AG10803 (cell line): ENCODE measurements around the gene CHRNA3.
"Not testable (repeated sequence)": the region's sequence is repeated elsewhere in the genome, so short reads cannot be mapped to it uniquely, and the experiment has no call there.

Experiments
- DNase-seq: peaks from one replicate; pipeline ENCODE4 v3.0.0; 2010; ENCODE audit warnings: low read depth
- H3K4me3 ChIP-seq: 2 replicates; pipeline ENCODE4 v1.5.1; 2011; ENCODE audit warnings: mild to moderate bottlenecking, low read length, control low read depth
- TF ChIP-seq, protein P1 (sequence below): conservative IDR thresholded peaks from 2 replicates; pipeline ENCODE4 v1.5.1; 2011; ENCODE audit warnings: mild to moderate bottlenecking, low read length, control low read depth, inconsistent platforms

CHRNA3 gene

GRCh38 chr15:78563092-78563491 lies 57.7 kb downstream of the CHRNA3 start:
- TF ChIP-seq, protein P1, sequence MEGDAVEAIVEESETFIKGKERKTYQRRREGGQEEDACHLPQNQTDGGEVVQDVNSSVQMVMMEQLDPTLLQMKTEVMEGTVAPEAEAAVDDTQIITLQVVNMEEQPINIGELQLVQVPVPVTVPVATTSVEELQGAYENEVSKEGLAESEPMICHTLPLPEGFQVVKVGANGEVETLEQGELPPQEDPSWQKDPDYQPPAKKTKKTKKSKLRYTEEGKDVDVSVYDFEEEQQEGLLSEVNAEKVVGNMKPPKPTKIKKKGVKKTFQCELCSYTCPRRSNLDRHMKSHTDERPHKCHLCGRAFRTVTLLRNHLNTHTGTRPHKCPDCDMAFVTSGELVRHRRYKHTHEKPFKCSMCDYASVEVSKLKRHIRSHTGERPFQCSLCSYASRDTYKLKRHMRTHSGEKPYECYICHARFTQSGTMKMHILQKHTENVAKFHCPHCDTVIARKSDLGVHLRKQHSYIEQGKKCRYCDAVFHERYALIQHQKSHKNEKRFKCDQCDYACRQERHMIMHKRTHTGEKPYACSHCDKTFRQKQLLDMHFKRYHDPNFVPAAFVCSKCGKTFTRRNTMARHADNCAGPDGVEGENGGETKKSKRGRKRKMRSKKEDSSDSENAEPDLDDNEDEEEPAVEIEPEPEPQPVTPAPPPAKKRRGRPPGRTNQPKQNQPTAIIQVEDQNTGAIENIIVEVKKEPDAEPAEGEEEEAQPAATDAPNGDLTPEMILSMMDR = no peak
- no peak overlapping the region for H3K4me3 ChIP-seq
- DNase-seq = no peak

DNA sequence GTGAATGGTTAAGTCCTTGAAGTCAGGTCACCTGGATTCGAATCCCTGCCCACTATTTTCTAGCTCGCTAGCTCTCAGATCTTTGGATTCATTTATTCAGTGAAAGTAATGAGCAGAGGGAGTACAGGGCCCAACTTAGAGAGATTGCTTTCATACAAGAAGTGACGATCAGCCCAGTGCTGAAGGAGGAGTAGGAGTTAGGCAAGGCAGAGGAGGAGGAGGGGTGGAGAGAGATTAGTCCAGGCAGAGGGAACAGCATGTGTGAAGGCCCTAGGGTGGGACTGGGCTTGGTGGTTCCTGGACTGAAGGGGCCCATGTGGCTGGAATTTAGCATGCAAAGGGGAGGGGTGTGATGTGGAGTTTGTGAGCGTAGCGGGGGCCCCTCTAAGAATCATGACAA lies 59.3 kb downstream of the CHRNA3 start:
- no peak overlapping the region for H3K4me3 ChIP-seq
- TF ChIP-seq, protein P1 = no peak
- DNase-seq = no peak

GRCh38 chr15:78560201-78560600 lies 60.6 kb downstream of the CHRNA3 start:
- not testable (repeated sequence) for H3K4me3 ChIP-seq, DNase-seq

DNA sequence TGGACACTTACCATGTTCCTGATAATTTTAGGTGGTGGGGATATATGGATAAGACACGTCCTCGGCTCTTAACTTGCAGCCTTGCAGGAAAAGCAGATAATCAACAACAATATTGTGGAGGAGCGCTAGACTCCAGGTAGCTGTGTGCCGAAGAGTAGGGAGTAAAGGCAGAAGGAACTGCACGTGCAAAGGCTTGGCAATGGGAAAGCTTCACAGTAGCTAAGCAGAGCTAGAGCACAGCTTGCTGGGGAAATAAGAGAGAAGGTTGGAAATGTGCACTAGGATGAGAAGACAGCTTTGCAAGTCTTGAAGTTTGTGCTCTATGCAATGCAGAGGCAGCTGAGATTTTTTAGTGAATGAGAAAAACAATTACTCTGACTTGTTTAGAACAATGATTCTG lies 68.2 kb downstream of the CHRNA3 start:
- no peak for DNase-seq
- TF ChIP-seq, protein P1 = no peak
- H3K4me3 ChIP-seq = no peak overlapping the region

DNA sequence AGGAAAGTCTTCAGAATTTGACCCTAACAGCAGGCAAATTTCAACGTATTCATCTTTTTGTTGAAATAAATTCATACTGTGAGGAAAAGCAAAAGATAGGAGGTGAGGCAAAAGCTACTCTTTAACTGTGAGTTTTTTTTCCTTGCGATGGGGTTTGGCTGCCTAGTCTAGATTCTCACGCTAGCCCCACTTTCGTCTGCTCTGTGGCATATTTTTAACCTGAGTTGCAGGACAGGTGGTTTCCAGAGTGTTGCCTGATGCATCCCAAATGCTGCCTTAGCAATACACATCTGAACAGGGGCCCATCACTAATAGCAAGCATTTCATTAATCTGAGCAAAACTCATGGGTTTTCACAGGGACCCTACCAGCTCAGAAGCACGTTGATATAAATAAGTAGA lies 68.9 kb downstream of the CHRNA3 start:
- TF ChIP-seq, protein P1 = no peak
- H3K4me3 ChIP-seq = no peak overlapping the region
- no peak for DNase-seq

DNA sequence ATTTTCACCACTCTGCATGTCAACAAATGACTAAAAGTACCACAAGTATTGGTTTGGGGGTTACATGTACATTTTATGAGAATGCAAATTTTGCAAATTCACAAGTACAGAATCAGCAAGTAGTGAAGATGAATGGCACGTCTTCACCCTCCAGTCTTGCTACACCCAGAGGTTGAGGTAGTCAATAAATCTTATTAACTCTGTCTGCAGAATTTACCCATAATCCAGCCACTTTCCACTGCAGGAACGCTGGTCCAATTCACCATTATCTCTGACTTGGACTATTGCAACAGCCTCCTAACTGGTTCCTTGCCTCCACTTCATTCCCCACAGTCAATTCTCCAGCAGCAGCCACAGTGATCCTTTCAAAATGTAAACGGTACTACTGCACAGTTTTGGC lies 70.0 kb downstream of the CHRNA3 start:
- no peak overlapping the region for H3K4me3 ChIP-seq
- no peak for DNase-seq
- TF ChIP-seq, protein P1 = no peak

- no peak for DNase-seq
- no peak overlapping the region for H3K4me3 ChIP-seq
- TF ChIP-seq, protein P1 = no peak
Observed at GRCh38 chr15:78550194-78550593, 70.6 kb downstream of the CHRNA3 start.
